Transverse colon (tissue), 4 donors: ENCODE data around the gene GAR1. TPM values are rescaled to one million over a fixed set of nuclear protein-coding genes. Genes with fewer than 3 reads are reported as not detected.

Source experiments
- DNase-seq: peaks from one replicate; pipeline ENCODE4 v3.0.0-alpha.2; 2019
- H3K27ac ChIP-seq, 4 donors: fragments of 200-600 bp; sonication (generic); 2 replicates each; pipeline ENCODE4 v1.5.1; 2016 to 2018; ENCODE audit warnings: inconsistent platforms in 4 of 4
- H3K27me3 ChIP-seq: fragments of 200-600 bp; sonication (generic); 2 replicates; pipeline ENCODE4 v1.5.1; 2017; ENCODE audit warnings: inconsistent platforms
- H3K36me3 ChIP-seq, 4 donors: fragments of 200-600 bp; sonication (generic); 2 replicates each; pipeline ENCODE4 v1.5.1; 2017 to 2019; ENCODE audit warnings: inconsistent platforms in 4 of 4
- H3K4me1 ChIP-seq, 4 donors: fragments of 200-600 bp; sonication (generic); 2 replicates each; pipeline ENCODE4 v1.5.1; 2017 to 2020; ENCODE audit warnings: inconsistent platforms in 4 of 4
- H3K4me3 ChIP-seq, 4 donors: fragments of 200-600 bp; sonication (generic); 1 replicate in 1 of 4; 2 replicates in 3 of 4; pipeline versions ENCODE4 v1.5.1 to v1.6.1; 2017 to 2019; ENCODE audit warnings: inconsistent platforms in 4 of 4
- H3K9me3 ChIP-seq, 2 donors: fragments of 200-600 bp; sonication (generic); 2 replicates each; pipeline ENCODE4 v1.5.1; 2017 to 2019; ENCODE audit warnings: inconsistent platforms in 2 of 2
- EP300 ChIP-seq: sonication (generic); formaldehyde crosslinking; IDR thresholded peaks from one replicate; pipeline ENCODE4 v1.6.1; 2017; ENCODE audit warnings: antibody characterized with exemption, low read depth
- POLR2A ChIP-seq: fragments of 450-650 bp; IDR thresholded peaks from one replicate; pipeline ENCODE4 v1.6.1; 2016; ENCODE audit warnings: antibody characterized with exemption, mild to moderate bottlenecking, moderate library complexity
- POLR2AphosphoS5 ChIP-seq, 3 donors: sonication (generic); formaldehyde crosslinking; IDR thresholded peaks; one replicate each; pipeline ENCODE4 v1.6.1; 2016; ENCODE audit warnings: antibody characterized with exemption in 3 of 3
- WGBS, 2 donors: methylation state at CpG; one replicate each; pipeline ENCODE4 v1.1.5; 2018; ENCODE audit warnings: low coverage in 1 of 2; 5-methylcytosine and 5-hydroxymethylcytosine counted together
- in situ Hi-C, 4 donors: fragments of 200-750 bp; cut with MboI; loops; one replicate each; pipeline versions ENCODE4 v1.15.0 to v1.15.1; 2017; ENCODE audit warnings: low sequenced_read_pairs in 3 of 4, low pct_ligation_motif_present in 1 of 4, low pct_unique_long_range_greater_than_20kb in 1 of 4
- intact Hi-C: fragments of 100-400 bp; cut with DNase I; formaldehyde crosslinking; loops from one replicate; pipeline ENCODE4 v1.15.1; 2023; ENCODE audit warnings: low total_unique reads
- total RNA-seq, 4 donors: library from RNA; depleted of rRNA; stranded (reverse); fragments of >200 nt; gene quantifications; one replicate each; pipeline ENCODE4 v1.1.0, GENCODE V29; 2016
- TF ChIP-seq, protein P1 (sequence below), 5 experiments: fragments of 200-600 bp in 3 of 5; fragments of 450-650 bp in 2 of 5; sonication (generic) in 3 of 5; IDR thresholded peaks; 1 replicate in 2 of 5; 2 replicates in 3 of 5; pipeline ENCODE4 v1.5.1; 2016 to 2017; ENCODE audit warnings: antibody characterized with exemption in 5 of 5, inconsistent platforms in 3 of 5, mild to moderate bottlenecking in 2 of 5, moderate library complexity in 1 of 5

GAR1 gene
- total RNA-seq, 4 donors from 2014 or later: 1.9 to 8.3 (median 5.3) TPM; not detected in 1

DNA sequence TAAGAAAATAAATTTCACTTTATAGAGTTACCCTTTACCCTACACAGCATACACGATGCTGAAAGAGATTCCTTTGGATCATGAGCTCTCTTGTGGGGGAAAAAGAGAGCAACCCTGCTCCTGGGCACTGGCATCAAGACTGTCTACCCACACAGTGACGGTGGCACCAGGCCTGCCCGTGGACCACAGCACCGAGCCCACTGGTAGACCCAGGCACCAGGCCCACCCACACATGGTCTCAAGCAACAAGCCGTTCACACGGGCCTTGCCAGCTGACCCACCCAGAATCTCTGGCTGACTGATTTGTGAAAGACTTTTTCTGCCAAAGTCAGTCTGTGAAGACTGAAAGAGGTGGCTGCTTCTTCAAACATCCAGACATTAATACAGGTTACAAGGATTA is 20.5 kb upstream of the GAR1 start:
- intact Hi-C loops: no loop called here
- no peak for TF ChIP-seq POLR2AphosphoS5 (IDR thresholded peaks at IDR 0.05)
- no peak for TF ChIP-seq POLR2A
- TF ChIP-seq EP300: no peak
- TF ChIP-seq, protein P1, sequence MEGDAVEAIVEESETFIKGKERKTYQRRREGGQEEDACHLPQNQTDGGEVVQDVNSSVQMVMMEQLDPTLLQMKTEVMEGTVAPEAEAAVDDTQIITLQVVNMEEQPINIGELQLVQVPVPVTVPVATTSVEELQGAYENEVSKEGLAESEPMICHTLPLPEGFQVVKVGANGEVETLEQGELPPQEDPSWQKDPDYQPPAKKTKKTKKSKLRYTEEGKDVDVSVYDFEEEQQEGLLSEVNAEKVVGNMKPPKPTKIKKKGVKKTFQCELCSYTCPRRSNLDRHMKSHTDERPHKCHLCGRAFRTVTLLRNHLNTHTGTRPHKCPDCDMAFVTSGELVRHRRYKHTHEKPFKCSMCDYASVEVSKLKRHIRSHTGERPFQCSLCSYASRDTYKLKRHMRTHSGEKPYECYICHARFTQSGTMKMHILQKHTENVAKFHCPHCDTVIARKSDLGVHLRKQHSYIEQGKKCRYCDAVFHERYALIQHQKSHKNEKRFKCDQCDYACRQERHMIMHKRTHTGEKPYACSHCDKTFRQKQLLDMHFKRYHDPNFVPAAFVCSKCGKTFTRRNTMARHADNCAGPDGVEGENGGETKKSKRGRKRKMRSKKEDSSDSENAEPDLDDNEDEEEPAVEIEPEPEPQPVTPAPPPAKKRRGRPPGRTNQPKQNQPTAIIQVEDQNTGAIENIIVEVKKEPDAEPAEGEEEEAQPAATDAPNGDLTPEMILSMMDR (IDR thresholded peaks at IDR 0.05): no peak
- H3K4me1 ChIP-seq: no peaks in the 10 kb centered on the region
- peaks cover 11 to 15% of the 10 kb centered on the region in 2 donors for H3K9me3 ChIP-seq
- H3K4me3 ChIP-seq: no peak overlapping the region
- H3K36me3 ChIP-seq: no peaks in the 10 kb centered on the region
- H3K27ac ChIP-seq: no peak overlapping the region
- no peak for DNase-seq
- H3K27me3 ChIP-seq: no peaks in the 10 kb centered on the region
- WGBS, 2 donors: 89 to 96% methylated on average over 3 to 6 of the region's 6 CpGs
- in situ Hi-C loops: no loop called here

DNA sequence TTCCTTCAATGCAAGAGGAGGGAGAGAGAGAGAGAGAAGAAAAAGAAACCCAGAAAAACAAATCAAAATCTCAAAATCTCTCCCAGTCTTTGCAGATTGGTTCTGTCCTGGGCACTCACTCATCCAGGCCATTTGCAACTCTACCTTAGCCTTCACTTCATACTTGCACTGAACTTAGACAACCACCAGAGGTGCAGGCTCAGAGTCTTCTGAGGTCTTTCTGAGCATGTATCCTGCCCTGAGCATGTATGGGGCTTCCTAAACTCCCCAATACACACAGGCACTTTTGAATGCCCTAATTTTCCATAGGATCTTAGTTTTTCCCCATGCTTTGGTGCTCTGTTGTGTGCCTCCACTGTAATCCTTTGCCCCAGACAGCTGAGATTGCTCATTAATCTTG is 16.7 kb upstream of the GAR1 start:
- in situ Hi-C loops (no loop called here), intact Hi-C loops (no loop called here)
- no peak overlapping the region for H3K27ac ChIP-seq
- peaks cover 0 to 11% (median 3%) of the 10 kb centered on the region in 4 donors for H3K4me1 ChIP-seq
- no peaks in the 10 kb centered on the region for H3K36me3 ChIP-seq
- no peak for DNase-seq
- H3K4me3 ChIP-seq: no peak overlapping the region
- TF ChIP-seq POLR2A (no peak), EP300 (no peak), POLR2AphosphoS5 (IDR thresholded peaks at IDR 0.05) (no peak)
- TF ChIP-seq, protein P1 (IDR thresholded peaks at IDR 0.05): no peak
- peaks cover 11% of the 10 kb centered on the region in 2 donors for H3K9me3 ChIP-seq
- H3K27me3 ChIP-seq: no peaks in the 10 kb centered on the region

DNA sequence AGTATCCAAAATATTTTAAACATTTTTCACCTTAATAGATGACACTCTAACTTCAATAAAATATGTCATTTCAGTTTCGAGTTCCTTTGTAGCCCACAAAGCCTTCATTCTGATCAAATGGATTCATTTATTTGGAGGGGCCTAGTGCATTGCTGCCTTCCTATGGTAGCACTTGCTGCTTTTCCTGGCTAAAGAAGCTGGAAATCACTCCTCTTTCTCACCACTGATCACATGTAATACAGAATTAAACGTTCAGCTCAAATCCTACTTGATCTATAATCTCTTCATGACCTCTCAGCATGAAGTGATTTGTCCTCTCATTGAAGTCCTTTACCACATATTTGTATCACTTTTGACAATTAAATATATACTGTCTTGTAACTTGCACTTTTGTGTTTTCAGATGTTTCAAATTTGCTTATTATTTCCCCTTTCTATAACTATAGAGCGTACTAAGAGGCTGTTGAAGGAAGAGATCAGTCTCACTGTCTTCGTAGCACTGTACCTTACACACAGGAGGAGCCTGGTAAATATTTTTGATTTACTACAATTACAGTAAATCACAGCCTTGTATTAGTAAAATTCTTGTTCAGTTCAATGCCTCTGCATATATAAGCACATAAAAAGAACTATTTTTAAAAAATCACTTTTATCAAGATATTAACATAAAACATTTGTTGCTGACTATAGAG is 14.3 kb upstream of the GAR1 start:
- TF ChIP-seq, protein P1 (IDR thresholded peaks at IDR 0.05): no peak
- TF ChIP-seq POLR2A (no peak), EP300 (no peak), POLR2AphosphoS5 (IDR thresholded peaks at IDR 0.05) (no peak)
- Histone ChIP-seq H3K4me1 (peaks cover 0 to 11% (median 3%) of the 10 kb centered on the region in 4 donors), H3K9me3 (peaks cover 3% of the 10 kb centered on the region in 2 donors), H3K4me3 (no peak overlapping the region), H3K36me3 (no peaks in the 10 kb centered on the region), H3K27ac (peak overlapping the region in 1 of 4 donors; percentile 20), H3K27me3 (no peaks in the 10 kb centered on the region)
- no peak for DNase-seq
- intact Hi-C loops (no loop called here), in situ Hi-C loops (loop anchor here (10.0 to 25.0 kb wide), 5 partner anchors 89 to 1164 kb away; partner anchors contain the start of genes CASP6 (in 2 of the 4) and MCUB (in 1 of the 4))
- 54 to 72% methylated on average over 4 of the region's 4 CpGs for WGBS, 2 donors

DNA sequence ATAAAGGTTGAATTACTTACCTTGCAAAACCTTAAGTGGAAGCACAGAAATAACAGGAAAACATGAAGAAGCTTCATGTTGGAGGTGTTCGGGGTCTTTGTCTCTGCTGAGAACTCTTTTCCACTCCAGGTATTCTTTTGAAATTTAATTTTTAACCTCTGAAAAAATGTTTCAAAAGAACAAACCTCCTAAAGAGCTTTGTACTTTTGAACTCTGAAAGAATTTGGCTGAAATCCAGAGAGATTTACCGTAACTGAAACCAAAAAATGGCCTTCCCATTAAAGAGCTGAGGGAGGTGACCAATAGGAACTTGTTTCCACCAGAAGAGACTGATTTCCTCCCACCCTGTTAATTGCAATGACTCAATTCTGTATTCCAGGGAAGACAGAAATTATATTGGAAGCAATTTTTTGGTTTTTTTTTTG is 13.7 kb upstream of the GAR1 start, which contains the start of gene CFI:
CFI (minus strand) TSS at position 105 of the 425 bp plus-strand sequence; CDS start at position 77, 28 bp downstream.
- intact Hi-C loops: no loop called here
- in situ Hi-C loops: loop anchor here (10.0 to 25.0 kb wide), 5 partner anchors 90 to 1165 kb away; partner anchors contain the start of genes CASP6 (in 2 of the 4) and MCUB (in 1 of the 4)
- TF ChIP-seq EP300 (no peak), POLR2A (no peak), POLR2AphosphoS5 (IDR thresholded peaks at IDR 0.05) (no peak)
- TF ChIP-seq, protein P1 (IDR thresholded peaks at IDR 0.05): no peak
- DNase-seq: no peak
- no peak within 1 kb of the TSS for H3K4me3 ChIP-seq
- 36 to 47% methylated on average over 2 of the region's 2 CpGs for WGBS, 2 donors
- H3K27ac ChIP-seq: peak within 1 kb of the TSS in 1 of 4 donors; percentile 20
- H3K4me1 ChIP-seq: peaks cover 0 to 11% (median 3%) of the 10 kb centered on the region in 4 donors
- no peaks in the 10 kb centered on the region for H3K27me3 ChIP-seq
- H3K36me3 ChIP-seq: no peaks in the 10 kb centered on the region
- H3K9me3 ChIP-seq: no peaks in the 10 kb centered on the region
